GM23338 (cell line): Measurements from ENCODE around the gene LILRB5. TPM values are rescaled to one million over a fixed set of nuclear protein-coding genes. Genes with fewer than 3 reads are reported as not detected.
A peak's percentile ranks its signal among the peaks of the same experiment; 100 is the strongest.
"Not testable (repeated sequence)": the region's sequence is repeated elsewhere in the genome, so short reads cannot be mapped to it uniquely, and the experiment has no call there.

ENCODE experiments used
- ATAC-seq: fragments of 200-7000 bp; cut with Tn5 transposase; 3 replicates; pipeline ENCODE4 v1.9.1; 2020
- DNase-seq: peaks from one replicate; pipeline ENCODE4 v3.0.0-alpha.2; 2015; ENCODE audit warnings: low spot score
- H2AFZ ChIP-seq: fragments of 200-600 bp; sonication (generic); 2 replicates; pipeline ENCODE4 v1.8.0; 2016; ENCODE audit warnings: antibody characterized with exemption, mild to moderate bottlenecking, moderate library complexity
- H3F3A ChIP-seq: fragments of 200-600 bp; sonication (generic); replicated peaks from 2 replicates; pipeline ENCODE4 v1.8.0; 2017; ENCODE audit warnings: antibody characterized with exemption, mixed run types, low read depth
- H3K27ac ChIP-seq: fragments of 200-600 bp; sonication (generic); 2 replicates; pipeline ENCODE4 v1.6.1; 2016; ENCODE audit warnings: low read depth
- H3K27me3 ChIP-seq: fragments of 200-600 bp; sonication (generic); 2 replicates; pipeline ENCODE4 v1.8.0; 2016; ENCODE audit warnings: mild to moderate bottlenecking, mixed run types, moderate library complexity; ENCODE audit not compliant: insufficient read depth
- H3K36me3 ChIP-seq: fragments of 200-600 bp; sonication (generic); 2 replicates; pipeline ENCODE4 v1.8.0; 2016; ENCODE audit warnings: mild to moderate bottlenecking; ENCODE audit not compliant: insufficient read depth
- H3K4me1 ChIP-seq: fragments of 200-600 bp; sonication (generic); 2 replicates; pipeline ENCODE4 v1.8.0; 2016; ENCODE audit warnings: mild to moderate bottlenecking, moderate library complexity; ENCODE audit not compliant: insufficient read depth
- H3K4me2 ChIP-seq: fragments of 200-600 bp; sonication (generic); 2 replicates; pipeline ENCODE4 v1.7.1; 2017; ENCODE audit warnings: mixed run types
- H3K4me3 ChIP-seq: fragments of 200-600 bp; sonication (generic); 2 replicates; pipeline ENCODE4 v1.6.1; 2016; ENCODE audit warnings: mixed run types
- H3K79me2 ChIP-seq: fragments of 200-600 bp; sonication (generic); replicated peaks from 2 replicates; pipeline ENCODE4 v1.8.0; 2017; ENCODE audit warnings: mild to moderate bottlenecking; ENCODE audit not compliant: insufficient read depth
- H3K9me2 ChIP-seq: fragments of 200-600 bp; sonication (generic); 2 replicates; pipeline ENCODE4 v1.8.0; 2017; ENCODE audit not compliant: insufficient read depth
- H4K20me1 ChIP-seq: fragments of 200-600 bp; sonication (generic); replicated peaks from 2 replicates; pipeline ENCODE4 v1.8.0; 2017; ENCODE audit warnings: mild to moderate bottlenecking; ENCODE audit not compliant: insufficient read depth
- H3K27ac Mint-ChIP-seq: 2 replicates; pipeline ENCODE4 v1.8.0; 2020; ENCODE audit warnings: inconsistent platforms, mild to moderate bottlenecking, moderate library complexity, mixed read lengths
- H3K27me3 Mint-ChIP-seq: 3 replicates; pipeline ENCODE4 v1.8.0; 2022; ENCODE audit warnings: low read depth, mild to moderate bottlenecking, moderate library complexity, mixed read lengths, inconsistent platforms; ENCODE audit not compliant: insufficient read depth, poor library complexity
- H3K36me3 Mint-ChIP-seq: 3 replicates; pipeline ENCODE4 v1.8.0; 2021; ENCODE audit warnings: low read depth, mild to moderate bottlenecking, inconsistent platforms, moderate library complexity, mixed read lengths
- H3K4me1 Mint-ChIP-seq: 3 replicates; pipeline ENCODE4 v1.8.0; 2020; ENCODE audit warnings: mild to moderate bottlenecking, inconsistent platforms, mixed read lengths
- H3K4me3 Mint-ChIP-seq: 3 replicates; pipeline ENCODE4 v1.8.0; 2021; ENCODE audit warnings: moderate library complexity, mild to moderate bottlenecking, inconsistent platforms, mixed read lengths
- H3K9me3 Mint-ChIP-seq: 3 replicates; pipeline ENCODE4 v1.8.0; 2020; ENCODE audit warnings: moderate library complexity, mild to moderate bottlenecking, inconsistent platforms, mixed read lengths
- ZNF114 ChIP-seq: fragments of 250-450 bp; sonication (Bioruptor Pico); IDR thresholded peaks from 2 replicates; pipeline ENCODE4 v1.5.0; 2020; ENCODE audit warnings: mild to moderate bottlenecking, moderate library complexity
- ZNF331 ChIP-seq: fragments of 250-450 bp; sonication (Bioruptor Pico); IDR thresholded peaks from 2 replicates; pipeline ENCODE4 v1.5.0; 2020; ENCODE audit warnings: low read depth, mild to moderate bottlenecking, moderate library complexity
- polyA plus RNA-seq: library from polyadenylated mRNA; unstranded; fragments of >200 nt; fragmentation: Nextera tagmentation; extraction: Ambion mirVana; gene quantifications from 2 replicates; pipeline ENCODE4 v1.2.1, GENCODE V29; 2016
- total RNA-seq: library from RNA; depleted of rRNA; stranded (reverse); fragments of >200 nt; shearing (Covaris generic); gene quantifications from 2 replicates; pipeline ENCODE4 v1.2.3, GENCODE V29; 2014
- TF ChIP-seq, protein P1 (sequence below): IDR thresholded peaks from 2 replicates; pipeline ENCODE4 v1.6.1; 2016; ENCODE audit warnings: antibody characterized with exemption
- TF ChIP-seq, protein P2 (sequence below): fragments of 250-450 bp; sonication (Bioruptor Pico); IDR thresholded peaks from 2 replicates; pipeline ENCODE4 v1.5.0; 2020; ENCODE audit warnings: mild to moderate bottlenecking, moderate library complexity

Gene LILRB5
- total and polyA plus RNA-seq, 2 experiments from 2014 or later = not detected

DNA sequence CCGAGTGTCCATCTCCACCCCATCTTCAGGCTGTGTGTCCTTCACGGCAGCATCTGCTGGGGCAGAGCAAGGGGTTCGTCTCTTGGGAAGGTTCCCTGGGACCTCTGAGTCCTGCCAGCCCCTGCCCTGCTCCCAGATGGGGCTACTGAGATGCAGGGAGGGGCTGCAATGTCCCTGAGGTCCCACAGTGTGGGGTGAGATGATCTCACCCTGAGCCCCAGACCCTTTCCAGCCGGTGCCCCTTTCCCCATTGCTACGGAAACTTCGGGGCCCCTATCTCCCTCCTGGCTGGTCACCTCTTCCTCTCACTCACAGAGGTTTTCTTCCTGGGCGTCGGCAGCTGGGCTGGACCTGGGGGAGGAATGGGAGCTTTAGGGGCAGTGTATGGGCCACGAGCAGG, 18.9 kb upstream of the LILRB5 start:
- Mint-ChIP-seq H3K4me3 (no peak overlapping the region), H3K36me3 (no peaks in the 10 kb centered on the region), H3K27me3 (peaks cover 11% of the 10 kb centered on the region), H3K9me3 (no peaks in the 10 kb centered on the region; the same call in 2 of the 3 replicates), H3K27ac (no peak overlapping the region), H3K4me1 (no peaks in the 10 kb centered on the region)
- H3K4me1 ChIP-seq = no peaks in the 10 kb centered on the region
- no peaks in the 10 kb centered on the region for H3K36me3 ChIP-seq
- H4K20me1 ChIP-seq = no peaks in the 10 kb centered on the region
- H2AFZ ChIP-seq = no peak overlapping the region
- no peaks in the 10 kb centered on the region for H3K27me3 ChIP-seq
- no peaks in the 10 kb centered on the region for H3K9me2 ChIP-seq
- TF ChIP-seq, protein P1, sequence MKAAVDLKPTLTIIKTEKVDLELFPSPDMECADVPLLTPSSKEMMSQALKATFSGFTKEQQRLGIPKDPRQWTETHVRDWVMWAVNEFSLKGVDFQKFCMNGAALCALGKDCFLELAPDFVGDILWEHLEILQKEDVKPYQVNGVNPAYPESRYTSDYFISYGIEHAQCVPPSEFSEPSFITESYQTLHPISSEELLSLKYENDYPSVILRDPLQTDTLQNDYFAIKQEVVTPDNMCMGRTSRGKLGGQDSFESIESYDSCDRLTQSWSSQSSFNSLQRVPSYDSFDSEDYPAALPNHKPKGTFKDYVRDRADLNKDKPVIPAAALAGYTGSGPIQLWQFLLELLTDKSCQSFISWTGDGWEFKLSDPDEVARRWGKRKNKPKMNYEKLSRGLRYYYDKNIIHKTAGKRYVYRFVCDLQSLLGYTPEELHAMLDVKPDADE = no peak
- TF ChIP-seq, protein P2, sequence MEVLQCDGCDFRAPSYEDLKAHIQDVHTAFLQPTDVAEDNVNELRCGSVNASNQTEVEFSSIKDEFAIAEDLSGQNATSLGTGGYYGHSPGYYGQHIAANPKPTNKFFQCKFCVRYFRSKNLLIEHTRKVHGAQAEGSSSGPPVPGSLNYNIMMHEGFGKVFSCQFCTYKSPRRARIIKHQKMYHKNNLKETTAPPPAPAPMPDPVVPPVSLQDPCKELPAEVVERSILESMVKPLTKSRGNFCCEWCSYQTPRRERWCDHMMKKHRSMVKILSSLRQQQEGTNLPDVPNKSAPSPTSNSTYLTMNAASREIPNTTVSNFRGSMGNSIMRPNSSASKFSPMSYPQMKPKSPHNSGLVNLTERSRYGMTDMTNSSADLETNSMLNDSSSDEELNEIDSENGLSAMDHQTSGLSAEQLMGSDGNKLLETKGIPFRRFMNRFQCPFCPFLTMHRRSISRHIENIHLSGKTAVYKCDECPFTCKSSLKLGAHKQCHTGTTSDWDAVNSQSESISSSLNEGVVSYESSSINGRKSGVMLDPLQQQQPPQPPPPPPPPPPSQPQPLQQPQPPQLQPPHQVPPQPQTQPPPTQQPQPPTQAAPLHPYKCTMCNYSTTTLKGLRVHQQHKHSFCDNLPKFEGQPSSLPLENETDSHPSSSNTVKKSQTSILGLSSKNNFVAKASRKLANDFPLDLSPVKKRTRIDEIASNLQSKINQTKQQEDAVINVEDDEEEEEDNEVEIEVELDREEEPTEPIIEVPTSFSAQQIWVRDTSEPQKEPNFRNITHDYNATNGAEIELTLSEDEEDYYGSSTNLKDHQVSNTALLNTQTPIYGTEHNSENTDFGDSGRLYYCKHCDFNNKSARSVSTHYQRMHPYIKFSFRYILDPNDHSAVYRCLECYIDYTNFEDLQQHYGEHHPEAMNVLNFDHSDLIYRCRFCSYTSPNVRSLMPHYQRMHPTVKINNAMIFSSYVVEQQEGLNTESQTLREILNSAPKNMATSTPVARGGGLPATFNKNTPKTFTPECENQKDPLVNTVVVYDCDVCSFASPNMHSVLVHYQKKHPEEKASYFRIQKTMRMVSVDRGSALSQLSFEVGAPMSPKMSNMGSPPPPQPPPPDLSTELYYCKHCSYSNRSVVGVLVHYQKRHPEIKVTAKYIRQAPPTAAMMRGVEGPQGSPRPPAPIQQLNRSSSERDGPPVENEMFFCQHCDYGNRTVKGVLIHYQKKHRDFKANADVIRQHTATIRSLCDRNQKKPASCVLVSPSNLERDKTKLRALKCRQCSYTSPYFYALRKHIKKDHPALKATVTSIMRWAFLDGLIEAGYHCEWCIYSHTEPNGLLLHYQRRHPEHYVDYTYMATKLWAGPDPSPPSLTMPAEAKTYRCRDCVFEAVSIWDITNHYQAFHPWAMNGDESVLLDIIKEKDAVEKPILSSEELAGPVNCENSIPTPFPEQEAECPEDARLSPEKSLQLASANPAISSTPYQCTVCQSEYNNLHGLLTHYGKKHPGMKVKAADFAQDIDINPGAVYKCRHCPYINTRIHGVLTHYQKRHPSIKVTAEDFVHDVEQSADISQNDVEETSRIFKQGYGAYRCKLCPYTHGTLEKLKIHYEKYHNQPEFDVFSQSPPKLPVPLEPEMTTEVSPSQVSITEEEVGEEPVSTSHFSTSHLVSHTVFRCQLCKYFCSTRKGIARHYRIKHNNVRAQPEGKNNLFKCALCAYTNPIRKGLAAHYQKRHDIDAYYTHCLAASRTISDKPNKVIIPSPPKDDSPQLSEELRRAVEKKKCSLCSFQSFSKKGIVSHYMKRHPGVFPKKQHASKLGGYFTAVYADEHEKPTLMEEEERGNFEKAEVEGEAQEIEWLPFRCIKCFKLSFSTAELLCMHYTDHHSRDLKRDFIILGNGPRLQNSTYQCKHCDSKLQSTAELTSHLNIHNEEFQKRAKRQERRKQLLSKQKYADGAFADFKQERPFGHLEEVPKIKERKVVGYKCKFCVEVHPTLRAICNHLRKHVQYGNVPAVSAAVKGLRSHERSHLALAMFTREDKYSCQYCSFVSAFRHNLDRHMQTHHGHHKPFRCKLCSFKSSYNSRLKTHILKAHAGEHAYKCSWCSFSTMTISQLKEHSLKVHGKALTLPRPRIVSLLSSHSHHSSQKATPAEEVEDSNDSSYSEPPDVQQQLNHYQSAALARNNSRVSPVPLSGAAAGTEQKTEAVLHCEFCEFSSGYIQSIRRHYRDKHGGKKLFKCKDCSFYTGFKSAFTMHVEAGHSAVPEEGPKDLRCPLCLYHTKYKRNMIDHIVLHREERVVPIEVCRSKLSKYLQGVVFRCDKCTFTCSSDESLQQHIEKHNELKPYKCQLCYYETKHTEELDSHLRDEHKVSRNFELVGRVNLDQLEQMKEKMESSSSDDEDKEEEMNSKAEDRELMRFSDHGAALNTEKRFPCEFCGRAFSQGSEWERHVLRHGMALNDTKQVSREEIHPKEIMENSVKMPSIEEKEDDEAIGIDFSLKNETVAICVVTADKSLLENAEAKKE (CRISPR knock-in tag) = no peak
- no peak for TF ChIP-seq ZNF114 (CRISPR knock-in tag)
- TF ChIP-seq ZNF331 (CRISPR knock-in tag) = no peak
- no peaks in the 10 kb centered on the region for H3F3A ChIP-seq
- DNase-seq (no peak), ATAC-seq (no peak)
- H3K4me3 ChIP-seq = no peak overlapping the region
- no peaks in the 10 kb centered on the region for H3K79me2 ChIP-seq
- H3K27ac ChIP-seq = no peak overlapping the region
- H3K4me2 ChIP-seq = no peak overlapping the region

DNA sequence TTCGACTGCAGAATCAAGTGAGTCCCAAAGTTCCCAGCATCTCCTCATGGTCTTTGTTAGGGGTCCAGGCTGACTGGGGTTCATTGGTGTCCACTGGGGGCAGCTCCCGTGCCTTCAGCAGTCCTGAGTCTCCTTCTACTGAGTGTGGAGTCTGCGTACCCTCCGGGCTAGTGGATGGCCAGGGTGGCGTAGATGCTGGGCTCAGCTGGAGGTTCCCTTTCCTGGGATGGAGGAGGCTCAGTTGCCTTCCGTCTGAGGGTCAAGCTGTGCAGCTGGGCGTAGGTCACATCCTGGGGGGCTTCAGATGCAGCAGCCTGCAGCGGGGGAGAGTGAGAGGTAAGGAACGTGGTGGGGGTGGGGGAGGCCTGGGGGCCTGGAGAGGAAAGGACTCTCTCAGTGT, 17.4 kb upstream of the LILRB5 start:
- H3F3A ChIP-seq, H4K20me1 ChIP-seq, H3K27ac ChIP-seq, H3K27me3 ChIP-seq, H2AFZ ChIP-seq, H3K27me3 Mint-ChIP-seq, H3K36me3 Mint-ChIP-seq, H3K4me2 ChIP-seq, H3K27ac Mint-ChIP-seq, H3K9me3 Mint-ChIP-seq, H3K4me1 Mint-ChIP-seq, H3K36me3 ChIP-seq, H3K4me3 ChIP-seq, H3K4me3 Mint-ChIP-seq, H3K4me1 ChIP-seq, H3K79me2 ChIP-seq, DNase-seq, H3K9me2 ChIP-seq: not testable (repeated sequence)
- ATAC-seq = peak; percentile 46; the same call in 2 of the 3 replicates
